Effector memory CD8-positive, alpha-beta T cell (primary cell): ENCODE data around the gene RNU1-2.
"Not testable (repeated sequence)": the region's sequence is repeated elsewhere in the genome, so short reads cannot be mapped to it uniquely, and the experiment has no call there.

ENCODE experiments used
- ATAC-seq: fragments of 150-1000 bp; cut with Tn5 transposase; replicated peaks from 2 replicates; pipeline ENCODE4 v1.10.0; 2021; ENCODE audit warnings: mild to moderate bottlenecking, moderate library complexity
- DNase-seq, 3 experiments: peaks; one replicate each; pipeline ENCODE4 v3.0.0; 2021
- H3K27ac Mint-ChIP-seq, 2 donors: one replicate each; pipeline ENCODE4 v1.8.0; 2022; ENCODE audit warnings: mild to moderate bottlenecking in 2 of 2, mixed read lengths in 2 of 2, moderate library complexity in 2 of 2
- H3K27me3 Mint-ChIP-seq, 2 donors: one replicate each; pipeline ENCODE4 v1.8.0; 2022; ENCODE audit warnings: mixed read lengths in 2 of 2
- H3K36me3 Mint-ChIP-seq: one replicate; pipeline ENCODE4 v1.8.0; 2022; ENCODE audit warnings: mild to moderate bottlenecking, moderate library complexity, mixed read lengths; ENCODE audit not compliant: insufficient read depth
- H3K4me1 Mint-ChIP-seq, 2 donors: one replicate each; pipeline ENCODE4 v1.8.0; 2022; ENCODE audit warnings: low read depth in 2 of 2, mixed read lengths in 2 of 2
- H3K4me3 Mint-ChIP-seq, 2 donors: one replicate each; pipeline ENCODE4 v1.8.0; 2022; ENCODE audit warnings: mild to moderate bottlenecking in 2 of 2, mixed read lengths in 2 of 2, moderate library complexity in 2 of 2
- H3K9me3 Mint-ChIP-seq, 2 donors: one replicate each; pipeline ENCODE4 v1.8.0; 2022; ENCODE audit warnings: mixed read lengths in 2 of 2

The RNU1-2 gene

DNA sequence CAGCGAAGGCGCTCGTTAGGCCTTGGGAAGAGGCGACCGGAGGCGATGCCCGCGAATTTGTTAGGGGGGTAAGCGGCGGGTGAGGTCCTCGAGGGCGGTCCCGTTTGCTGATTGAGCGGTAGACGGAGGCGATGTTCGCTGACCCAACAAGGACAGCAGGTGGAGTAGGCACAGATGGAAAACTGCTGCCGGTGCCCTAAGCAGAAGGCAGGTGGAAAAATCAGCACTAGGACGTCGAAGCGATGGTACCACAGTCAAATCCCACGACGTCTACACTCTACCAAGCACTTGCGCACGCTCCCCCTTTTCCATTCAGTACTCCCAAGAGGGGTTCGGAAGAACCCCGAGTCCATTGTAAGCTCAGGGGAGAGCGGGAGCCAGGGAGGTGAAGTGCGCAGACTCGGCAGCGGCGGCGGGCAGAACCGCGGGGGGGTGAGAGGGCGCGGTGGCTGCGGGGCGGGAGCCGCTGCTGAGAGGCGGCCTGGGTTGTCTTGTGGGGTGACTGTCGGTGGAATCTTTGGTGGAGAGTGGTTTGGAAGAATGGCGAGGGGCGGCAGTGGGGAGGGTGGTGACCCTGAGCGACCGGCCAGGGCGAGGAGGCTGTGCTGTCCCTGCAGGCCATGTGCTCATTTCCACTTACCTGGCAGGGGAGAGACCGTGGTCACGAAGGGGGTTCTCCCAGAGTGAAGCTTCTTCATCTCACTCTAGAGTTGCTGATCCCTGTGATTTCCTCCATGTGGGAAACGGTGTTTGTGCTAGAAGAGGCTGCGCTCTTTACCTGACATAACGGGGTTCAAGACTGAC, 22.5 kb upstream of the RNU1-2 start:
- peaks cover 26 to 69% of the 10 kb centered on the region in 2 donors for H3K27me3 Mint-ChIP-seq
- H3K27ac Mint-ChIP-seq, result peak overlapping the region in 1 of 2 donors; percentile 88
- not testable (repeated sequence) for H3K9me3 Mint-ChIP-seq

DNA sequence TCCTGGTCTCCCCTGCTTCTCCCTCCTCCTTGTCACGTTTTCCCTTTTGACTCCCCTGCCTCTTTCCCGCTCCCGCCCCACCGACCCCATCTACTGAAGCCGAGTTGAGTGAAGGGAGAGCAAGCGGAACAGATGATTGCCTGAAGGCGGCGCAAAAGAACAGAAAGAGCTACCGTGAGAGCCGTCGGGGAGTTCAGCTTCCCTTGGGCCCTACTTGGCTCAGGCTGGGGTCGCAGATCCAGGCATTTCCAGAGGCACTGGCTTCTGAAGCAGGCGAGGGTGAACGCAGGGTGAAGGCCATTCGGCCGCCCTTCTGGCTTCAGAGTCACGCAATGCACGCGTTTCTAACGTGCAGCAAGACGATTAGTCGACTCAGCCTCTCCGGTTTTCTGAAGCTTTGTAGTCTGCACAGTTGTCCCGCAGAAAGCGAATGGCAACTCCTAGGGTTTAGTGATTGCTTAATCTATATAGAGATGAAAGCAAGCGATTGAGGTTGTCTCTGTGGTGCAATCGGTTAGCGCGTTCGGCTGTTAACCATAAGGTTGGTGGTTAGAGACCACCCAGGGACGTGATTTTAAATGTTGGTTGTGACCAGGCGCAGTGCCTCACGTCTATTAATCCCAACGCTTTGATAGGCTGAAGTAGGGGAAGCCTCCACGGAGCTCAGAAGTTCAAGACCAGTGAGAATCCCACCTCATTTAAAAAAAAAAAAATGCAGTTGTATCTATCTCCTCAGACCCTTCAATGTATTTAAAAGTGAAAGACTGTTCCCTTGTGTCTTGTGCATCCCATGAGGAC, 20.6 kb upstream of the RNU1-2 start:
- DNase-seq, H3K9me3 Mint-ChIP-seq, H3K27ac Mint-ChIP-seq, ATAC-seq: not testable (repeated sequence)
- peaks cover 7 to 18% of the 10 kb centered on the region in 2 donors for H3K4me1 Mint-ChIP-seq
- peak overlapping the region in 1 of 2 donors; percentile 14 for H3K4me3 Mint-ChIP-seq
- peaks cover 20 to 74% of the 10 kb centered on the region in 2 donors for H3K27me3 Mint-ChIP-seq
- H3K36me3 Mint-ChIP-seq, result peaks cover 19% of the 10 kb centered on the region

More for the DNA sequence above, 22.5 kb upstream of the RNU1-2 start:
- peak in 2 of 3 experiments; percentile 43 to 47 for DNase-seq
- Mint-ChIP-seq H3K36me3 (peaks cover 19% of the 10 kb centered on the region), H3K4me3 (peak overlapping the region; percentile 73 to 84), H3K4me1 (peaks cover 7 to 18% of the 10 kb centered on the region in 2 donors)
- ATAC-seq, result peak; percentile 45

- ATAC-seq, H3K4me1 Mint-ChIP-seq, H3K36me3 Mint-ChIP-seq, H3K9me3 Mint-ChIP-seq, H3K4me3 Mint-ChIP-seq, H3K27ac Mint-ChIP-seq, DNase-seq: not testable (repeated sequence)
- peaks cover 14 to 64% of the 10 kb centered on the region in 2 donors for H3K27me3 Mint-ChIP-seq
Measured at GRCh38 chr1:16881742-16882141, 14.0 kb upstream of the RNU1-2 start.

DNA sequence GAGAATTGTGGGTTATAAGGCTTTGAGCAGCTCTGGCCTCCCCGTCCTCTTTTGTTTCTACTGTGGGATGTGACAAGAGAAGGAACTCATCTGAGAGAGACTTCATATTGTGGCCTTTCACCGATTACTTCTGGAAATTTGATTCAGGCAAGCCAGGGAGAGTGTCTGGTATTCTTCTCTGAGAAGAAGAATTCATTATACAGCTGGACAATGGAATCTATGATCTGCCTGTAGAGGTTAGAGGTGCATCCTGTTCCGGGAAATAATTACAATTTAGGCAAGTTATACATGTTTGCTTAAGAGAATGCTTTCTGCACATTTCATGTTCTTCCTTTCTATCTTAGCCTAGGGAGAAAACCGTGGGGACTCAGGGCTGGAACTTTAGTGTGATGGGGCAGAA, 12.8 kb upstream of the RNU1-2 start:
- Mint-ChIP-seq H3K36me3 (no peaks in the 10 kb centered on the region), H3K4me1 (peaks cover 0 to under 1% of the 10 kb centered on the region in 2 donors), H3K4me3 (no peak overlapping the region), H3K9me3 (no peaks in the 10 kb centered on the region), H3K27me3 (peaks cover 14 to 53% of the 10 kb centered on the region in 2 donors), H3K27ac (no peak overlapping the region)
- DNase-seq, result no peak
- ATAC-seq, result no peak

DNA sequence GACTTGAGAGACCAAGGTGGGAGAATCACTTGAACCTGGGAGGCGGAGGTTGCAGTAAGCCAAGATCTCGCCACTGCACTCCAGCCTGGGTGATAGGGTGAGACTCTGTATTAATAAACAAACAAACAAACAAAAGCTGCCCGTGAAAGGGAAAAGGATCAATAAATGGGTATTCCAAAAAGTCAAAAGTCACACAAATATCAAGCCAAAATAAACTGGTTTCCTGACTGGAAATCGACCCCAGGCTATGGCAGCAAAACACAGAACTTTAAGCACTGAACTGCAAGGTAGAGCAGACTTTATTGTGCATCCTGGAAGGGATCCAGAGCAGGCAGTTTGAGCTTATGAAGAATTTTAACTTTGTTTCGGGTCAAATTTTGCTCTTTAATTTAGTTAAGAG, 11.3 kb upstream of the RNU1-2 start:
- peaks cover 14 to 53% of the 10 kb centered on the region in 2 donors for H3K27me3 Mint-ChIP-seq
- not testable (repeated sequence) for DNase-seq, H3K9me3 Mint-ChIP-seq, H3K27ac Mint-ChIP-seq, ATAC-seq, H3K4me1 Mint-ChIP-seq, H3K36me3 Mint-ChIP-seq, H3K4me3 Mint-ChIP-seq

GRCh38 chr1:16886860-16887605, 8.7 kb upstream of the RNU1-2 start:
- DNase-seq (no peak), ATAC-seq (no peak)
- peaks cover 7% of the 10 kb centered on the region for H3K36me3 Mint-ChIP-seq
- no peak overlapping the region for H3K4me3 Mint-ChIP-seq
- H3K4me1 Mint-ChIP-seq, result peaks cover 8 to 9% of the 10 kb centered on the region in 2 donors
- peaks cover 4 to 42% of the 10 kb centered on the region in 2 donors for H3K27me3 Mint-ChIP-seq
- no peak overlapping the region for H3K27ac Mint-ChIP-seq
- no peaks in the 10 kb centered on the region for H3K9me3 Mint-ChIP-seq

GRCh38 chr1:16888860-16889816, 6.6 kb upstream of the RNU1-2 start:
- H3K9me3 Mint-ChIP-seq, result no peaks in the 10 kb centered on the region
- peak; percentile 76 for ATAC-seq
- DNase-seq, result peak in 2 of 3 experiments; percentile 36 to 47
- H3K27me3 Mint-ChIP-seq, result peaks cover 0 to 37% of the 10 kb centered on the region in 2 donors
- H3K36me3 Mint-ChIP-seq, result peaks cover 11% of the 10 kb centered on the region
- H3K4me1 Mint-ChIP-seq, result peaks cover 8 to 10% of the 10 kb centered on the region in 2 donors
- H3K27ac Mint-ChIP-seq, result peak overlapping the region; percentile 91 to 92
- peak overlapping the region; percentile 89 to 90 for H3K4me3 Mint-ChIP-seq

GRCh38 chr1:16890539-16891021, 5.2 kb upstream of the RNU1-2 start:
- not testable (repeated sequence) for H3K27ac Mint-ChIP-seq, H3K9me3 Mint-ChIP-seq, ATAC-seq, DNase-seq
- H3K36me3 Mint-ChIP-seq, result peaks cover 26% of the 10 kb centered on the region
- H3K4me3 Mint-ChIP-seq, result peak overlapping the region in 1 of 2 donors; percentile 90
- H3K4me1 Mint-ChIP-seq, result peaks cover 8 to 15% of the 10 kb centered on the region in 2 donors
- peaks cover 0 to 35% of the 10 kb centered on the region in 2 donors for H3K27me3 Mint-ChIP-seq

- H3K27ac Mint-ChIP-seq, DNase-seq, ATAC-seq, H3K9me3 Mint-ChIP-seq, H3K4me3 Mint-ChIP-seq: not testable (repeated sequence)
- H3K4me1 Mint-ChIP-seq, result peaks cover 8 to 19% of the 10 kb centered on the region in 2 donors
- H3K27me3 Mint-ChIP-seq, result peaks cover 0 to 35% of the 10 kb centered on the region in 2 donors
- peaks cover 31% of the 10 kb centered on the region for H3K36me3 Mint-ChIP-seq
Measured at GRCh38 chr1:16891057-16891456, 4.7 kb upstream of the RNU1-2 start.

DNA sequence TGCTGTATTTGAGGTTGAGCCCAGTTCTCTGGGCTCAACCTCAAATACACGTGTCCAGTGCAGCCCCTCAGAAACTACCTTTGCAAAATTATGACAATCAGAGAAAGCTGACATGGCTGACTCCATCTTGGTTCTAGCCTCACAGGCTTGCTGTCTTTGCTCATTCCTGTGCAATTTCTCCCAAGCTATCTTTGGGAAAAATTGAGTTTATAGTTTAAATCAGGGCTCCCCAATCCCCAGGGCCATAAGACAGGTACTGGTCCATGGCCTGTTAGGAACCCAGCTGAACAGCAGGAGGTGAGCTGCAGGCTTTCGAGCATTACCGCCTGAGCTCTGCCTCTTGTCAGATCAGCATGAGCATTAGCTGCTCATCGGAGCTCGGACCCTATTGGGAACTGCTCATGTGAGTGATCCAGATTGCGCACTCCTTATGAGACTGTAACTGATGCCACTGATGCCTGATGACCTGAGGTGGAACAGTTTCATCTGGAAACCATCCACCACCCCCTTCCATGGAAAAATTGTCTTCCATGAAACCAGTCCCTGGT, 2.7 kb upstream of the RNU1-2 start:
- H3K36me3 Mint-ChIP-seq, result peaks cover 50% of the 10 kb centered on the region
- not testable (repeated sequence) for H3K9me3 Mint-ChIP-seq, DNase-seq, H3K4me3 Mint-ChIP-seq, ATAC-seq, H3K27ac Mint-ChIP-seq
- H3K27me3 Mint-ChIP-seq, result peaks cover 0 to 35% of the 10 kb centered on the region in 2 donors
- peaks cover 19 to 34% of the 10 kb centered on the region in 2 donors for H3K4me1 Mint-ChIP-seq

- peaks cover 0 to 33% of the 10 kb centered on the region in 2 donors for H3K27me3 Mint-ChIP-seq
- not testable (repeated sequence) for DNase-seq, H3K4me3 Mint-ChIP-seq, ATAC-seq, H3K9me3 Mint-ChIP-seq
- H3K4me1 Mint-ChIP-seq, result peaks cover 16 to 31% of the 10 kb centered on the region in 2 donors
- peak overlapping the region; percentile 75 to 99 for H3K27ac Mint-ChIP-seq
- peaks cover 50% of the 10 kb centered on the region for H3K36me3 Mint-ChIP-seq
Measured at GRCh38 chr1:16893796-16894195, 2.0 kb upstream of the RNU1-2 start.

DNA sequence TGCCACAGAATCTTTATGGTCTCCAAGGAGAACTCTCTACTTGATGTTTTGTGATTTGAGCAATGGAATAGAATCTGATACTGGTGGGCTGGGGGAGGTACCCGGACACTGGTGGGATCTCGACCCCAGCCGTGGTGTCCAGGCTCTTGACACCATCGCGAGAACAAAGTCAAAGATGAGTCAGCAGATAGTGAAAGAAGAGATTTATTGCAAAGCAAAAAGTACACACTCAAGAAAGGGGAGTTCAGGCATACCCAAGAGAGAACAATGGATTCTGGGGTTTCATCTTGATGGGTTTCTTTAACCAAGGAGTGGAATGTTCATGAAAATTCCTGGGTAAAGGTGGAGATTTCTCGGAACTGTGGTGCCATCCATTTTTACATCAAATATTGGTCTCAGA, 1.4 kb upstream of the RNU1-2 start:
- not testable (repeated sequence) for ATAC-seq
- peaks cover 15 to 26% of the 10 kb centered on the region in 2 donors for H3K4me1 Mint-ChIP-seq

More for the DNA sequence above, 1.4 kb upstream of the RNU1-2 start:
- peak overlapping the region in 1 of 2 donors; percentile 26 for H3K4me3 Mint-ChIP-seq
- H3K36me3 Mint-ChIP-seq, result peaks cover 47% of the 10 kb centered on the region
- H3K9me3 Mint-ChIP-seq, DNase-seq: not testable (repeated sequence)
- H3K27ac Mint-ChIP-seq, result peak overlapping the region; percentile 75 to 99
- H3K27me3 Mint-ChIP-seq, result peaks cover 0 to 29% of the 10 kb centered on the region in 2 donors
